Measurements from ENCODE around the gene CDH8.
A peak's percentile ranks its signal among the peaks of the same experiment; 100 is the strongest.

CDH8 gene

GRCh38 chr16:62036101-62036801, at the start of gene CDH8:
Gene CDH8 (minus strand): TSS chr16:62036438. CDS start chr16:62021403, 15,035 bp downstream.
- DNase-seq (ENCODE audit: low spot score), result no peak

GRCh38 chr16:62079236-62079635, 43.0 kb upstream of the CDH8 start:
- DNase-seq (ENCODE audit: low spot score), result no peak

GRCh38 chr16:62077998-62078397, 41.8 kb upstream of the CDH8 start:
- DNase-seq (ENCODE audit: low spot score), result peak; percentile 9

GRCh38 chr16:62076886-62077285, 40.6 kb upstream of the CDH8 start:
- DNase-seq (ENCODE audit: low spot score), result no peak

GRCh38 chr16:62068747-62069146, 32.5 kb upstream of the CDH8 start:
- DNase-seq (ENCODE audit: low spot score), result no peak

GRCh38 chr16:62067981-62068380, 31.7 kb upstream of the CDH8 start:
- DNase-seq (ENCODE audit: low spot score), result no peak

- DNase-seq (ENCODE audit: low spot score), result no peak
These were observed 30.9 kb upstream of the CDH8 start for GRCh38 chr16:62067182-62067581.

GRCh38 chr16:62066747-62067146, 30.5 kb upstream of the CDH8 start:
- no peak for DNase-seq (ENCODE audit: low spot score)

- DNase-seq (ENCODE audit: low spot score), result no peak
These were observed 27.9 kb upstream of the CDH8 start for GRCh38 chr16:62064173-62064572.

- no peak for DNase-seq (ENCODE audit: low spot score)
These were observed 23.9 kb upstream of the CDH8 start for GRCh38 chr16:62060089-62060488.

- DNase-seq (ENCODE audit: low spot score), result no peak
These were observed 23.3 kb upstream of the CDH8 start for GRCh38 chr16:62059527-62059926.

GRCh38 chr16:62058412-62058811, 22.2 kb upstream of the CDH8 start:
- no peak for DNase-seq (ENCODE audit: low spot score)

GRCh38 chr16:62051942-62052341, 15.7 kb upstream of the CDH8 start:
- DNase-seq (ENCODE audit: low spot score), result no peak

- no peak for DNase-seq (ENCODE audit: low spot score)
These were observed 14.6 kb upstream of the CDH8 start for GRCh38 chr16:62050793-62051192.

- no peak for DNase-seq (ENCODE audit: low spot score)
These were observed 10.6 kb upstream of the CDH8 start for GRCh38 chr16:62046801-62047200.

GRCh38 chr16:62041401-62041800, 5.2 kb upstream of the CDH8 start:
- peak; percentile 26 for DNase-seq (ENCODE audit: low spot score)

- DNase-seq (ENCODE audit: low spot score), result no peak
These were observed 2.4 kb upstream of the CDH8 start for GRCh38 chr16:62038646-62039045.

- DNase-seq (ENCODE audit: low spot score), result no peak
These were observed 2.0 kb upstream of the CDH8 start for GRCh38 chr16:62038225-62038624.

GRCh38 chr16:62036802-62037135, 531 bp upstream of the CDH8 start:
- no peak for DNase-seq (ENCODE audit: low spot score)

- DNase-seq (ENCODE audit: low spot score), result peak; percentile 18
These were observed 834 bp downstream of the CDH8 start for GRCh38 chr16:62035115-62036092.

- DNase-seq (ENCODE audit: low spot score), result no peak
These were observed 1.8 kb downstream of the CDH8 start for GRCh38 chr16:62034231-62035114.

- DNase-seq (ENCODE audit: low spot score), result no peak
These were observed 3.2 kb downstream of the CDH8 start for GRCh38 chr16:62033065-62033464.

All from kidney capillary endothelial cell (primary cell).